Esophagus muscularis mucosa (tissue), 3 donors: ENCODE measurements around the gene AATK.

Experiments
- CTCF ChIP-seq, 3 experiments: fragments of 200-600 bp in 2 of 3; fragments of 450-650 bp in 1 of 3; sonication (generic) in 2 of 3; IDR thresholded peaks; one replicate each; pipeline ENCODE4 v1.5.1; 2017 to 2019; ENCODE audit warnings: antibody characterized with exemption in 3 of 3, mild to moderate bottlenecking in 2 of 3, moderate library complexity in 1 of 3
- POLR2A ChIP-seq: fragments of 450-650 bp; IDR thresholded peaks from one replicate; pipeline ENCODE4 v1.6.1; 2017; ENCODE audit warnings: antibody characterized with exemption, moderate library complexity, mild to moderate bottlenecking, low read depth
- POLR2AphosphoS5 ChIP-seq, 2 donors: sonication (generic); formaldehyde crosslinking; IDR thresholded peaks; one replicate each; pipeline ENCODE4 v1.6.1; 2017; ENCODE audit warnings: antibody characterized with exemption in 2 of 2

GRCh38 chr17:81083125-81083765 is 82.8 kb downstream of the AATK start:
- TF ChIP-seq CTCF (IDR thresholded peaks at IDR 0.05) = no peak
- no peak for TF ChIP-seq POLR2A
- TF ChIP-seq POLR2AphosphoS5 (IDR thresholded peaks at IDR 0.05) = peak in 1 of 2 donors; percentile 44
